ENCODE measurements around the gene CORO7. TPM values are rescaled to one million over a fixed set of nuclear protein-coding genes. Genes with fewer than 3 reads are reported as not detected.

The CORO7 gene
- polyA plus RNA-seq, 3 donors: 10.1 to 23.6 (median 18.6) TPM

DNA sequence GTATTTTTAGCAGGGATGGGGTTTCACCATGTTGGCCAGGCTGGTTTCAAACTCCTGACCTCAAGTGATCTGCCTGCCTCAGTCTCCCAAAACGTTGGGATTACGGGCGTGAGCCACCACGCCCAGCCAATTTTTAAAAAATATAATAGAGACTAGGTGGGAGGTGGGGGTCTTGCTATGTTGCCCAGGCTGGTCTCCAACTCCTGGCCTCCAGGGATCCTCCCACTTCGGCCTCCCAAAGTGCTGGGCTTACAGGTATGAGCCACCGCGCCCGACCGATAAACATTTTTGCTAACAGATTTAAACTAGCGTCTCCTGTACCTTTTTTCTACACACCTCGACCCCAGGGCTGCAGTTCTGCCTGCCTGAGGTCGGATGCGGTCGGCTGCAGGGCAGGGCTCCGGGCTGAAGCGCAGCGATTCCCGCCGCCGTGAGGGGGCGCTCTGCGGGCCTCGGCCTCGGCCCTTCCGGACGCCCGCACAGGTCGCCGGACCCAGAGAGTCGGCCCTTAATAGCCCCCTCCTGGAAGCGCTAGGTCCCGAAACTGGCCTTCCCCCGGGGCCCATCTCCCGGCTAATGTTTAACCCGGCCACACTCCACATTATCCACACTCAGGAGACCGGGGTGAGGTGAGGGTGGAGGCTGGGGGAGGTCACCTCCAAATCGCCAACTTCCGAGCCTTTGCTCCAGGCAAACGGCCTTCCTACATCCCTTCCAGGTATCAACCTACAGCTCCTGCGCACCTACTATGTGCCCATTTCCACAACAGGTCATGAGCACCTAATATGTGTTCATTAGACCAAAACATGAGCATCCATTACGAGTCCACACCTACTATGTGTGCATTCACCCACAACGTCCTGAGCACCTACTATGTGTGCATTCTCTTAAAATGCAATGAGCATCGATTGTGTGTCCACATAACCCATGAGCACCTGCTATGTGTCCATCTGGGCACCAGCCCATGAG lies 102.5 kb downstream of the CORO7 start:
- WGBS, 3 donors: 9 to 17% (median 17%) methylated on average over 43 of the region's 43 CpGs

DNA sequence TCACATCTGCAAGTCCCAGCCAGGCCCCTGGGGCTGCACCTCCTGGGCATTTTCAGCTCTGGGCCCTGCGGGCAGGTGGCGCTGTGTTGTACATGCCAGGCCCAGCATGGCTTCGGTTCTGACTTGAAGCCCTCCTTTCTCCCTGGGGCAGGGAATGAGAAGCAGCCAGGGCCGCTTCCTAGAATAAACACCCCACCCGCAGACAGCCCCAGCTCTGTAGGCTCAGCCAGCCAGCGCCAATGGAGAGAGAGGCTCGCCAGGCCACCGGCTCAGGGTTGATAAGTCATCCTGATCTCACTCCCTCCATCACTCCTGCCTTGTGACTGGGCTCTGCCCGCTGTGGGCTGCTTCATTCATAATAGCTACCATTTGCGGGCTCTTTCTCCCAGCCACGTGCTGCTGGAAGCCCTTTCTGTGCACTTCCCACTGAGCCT lies 106.5 kb downstream of the CORO7 start:
- no peak overlapping the region for H3K27ac ChIP-seq (ENCODE audit: low read depth, low read length)
- 28 to 50% (median 41%) methylated on average over 11 of the region's 11 CpGs for WGBS, 3 donors

More for the DNA sequence above, 102.5 kb downstream of the CORO7 start:
- no peak overlapping the region for H3K27ac ChIP-seq (ENCODE audit: low read depth, low read length)

DNA sequence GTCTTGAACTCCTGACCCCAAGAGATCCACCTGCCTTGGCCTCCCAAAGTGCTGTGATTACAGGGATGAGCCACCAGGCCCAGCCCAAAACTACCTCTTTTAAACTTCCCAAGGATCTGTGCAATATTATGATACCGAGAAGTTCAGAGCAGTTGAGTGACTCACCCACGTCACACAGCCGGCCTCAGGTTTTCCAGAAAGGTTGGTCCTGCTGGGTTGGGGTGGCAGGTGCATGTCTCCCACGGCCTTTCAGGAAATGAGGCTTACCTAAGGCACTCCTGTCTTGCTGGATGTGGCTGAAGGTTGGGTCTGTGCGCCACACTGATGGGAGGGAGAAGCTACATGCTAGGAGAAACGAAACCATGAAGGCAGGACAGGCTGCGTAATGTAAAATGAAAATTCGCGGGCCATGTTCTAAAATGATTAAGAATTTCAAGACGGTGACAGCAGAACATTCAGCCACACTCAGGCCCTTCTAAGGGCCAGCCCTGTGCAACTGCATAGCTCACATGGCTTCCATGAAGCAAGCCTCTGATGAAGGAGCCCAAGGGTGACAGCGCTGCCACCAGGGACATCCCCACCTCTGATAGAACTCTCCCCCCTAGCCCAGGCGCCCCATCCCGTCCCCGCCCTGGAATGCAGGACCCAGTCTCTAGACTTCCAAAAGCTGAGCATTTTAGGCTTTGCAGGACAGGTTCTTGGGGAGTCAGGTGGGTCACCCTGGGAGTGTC lies 107.1 kb downstream of the CORO7 start:
- H3K27ac ChIP-seq (ENCODE audit: low read depth, low read length): no peak overlapping the region
- 51 to 93% (median 90%) methylated on average over 14 of the region's 14 CpGs for whole genome bisulfite sequencing, 3 donors

DNA sequence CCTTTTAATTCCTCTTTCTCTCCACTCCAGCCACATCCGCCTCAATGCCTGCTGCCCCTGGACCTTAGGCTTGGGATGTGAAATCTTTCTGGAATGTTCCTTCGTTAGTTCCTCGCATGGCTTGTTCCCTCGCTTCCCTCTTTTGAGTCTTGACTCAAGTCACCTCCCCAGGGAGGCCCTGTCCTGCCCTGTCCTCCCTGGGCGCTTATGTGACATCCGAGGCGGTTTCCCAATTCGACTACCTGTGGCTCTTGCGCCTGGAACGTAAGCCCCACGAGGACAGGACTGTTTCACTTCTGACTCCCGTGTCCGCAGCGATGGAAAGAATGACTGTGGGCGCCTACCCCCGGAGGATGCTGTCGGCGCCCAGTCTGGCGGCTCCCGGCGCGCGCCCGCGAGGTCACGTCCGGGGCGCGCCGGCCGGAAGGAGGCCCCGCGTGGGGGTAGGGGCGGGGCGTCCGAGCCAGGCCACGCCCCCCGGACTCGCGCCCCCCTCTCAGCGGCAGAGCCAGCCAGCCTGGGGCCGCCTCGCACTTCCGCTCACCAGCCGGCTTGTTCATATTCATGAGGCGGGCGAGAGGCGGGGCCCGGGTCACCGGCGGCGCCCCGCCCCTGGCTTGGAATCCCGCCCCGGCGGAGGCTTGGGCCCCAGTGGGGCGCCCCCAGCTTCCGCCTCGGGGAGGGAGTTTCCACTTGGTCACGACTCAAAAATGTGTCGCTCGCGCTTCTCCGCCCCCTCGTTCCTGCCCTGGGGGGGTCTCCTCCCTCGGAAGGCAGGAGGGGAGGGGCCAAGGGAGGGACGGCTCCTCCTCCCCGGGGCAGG lies 109.0 kb downstream of the CORO7 start:
- no peak overlapping the region for H3K27ac ChIP-seq (ENCODE audit: low read depth, low read length)
- 3 to 6% (median 4%) methylated on average over 41 to 68 of the region's 68 CpGs for WGBS, 3 donors

DNA sequence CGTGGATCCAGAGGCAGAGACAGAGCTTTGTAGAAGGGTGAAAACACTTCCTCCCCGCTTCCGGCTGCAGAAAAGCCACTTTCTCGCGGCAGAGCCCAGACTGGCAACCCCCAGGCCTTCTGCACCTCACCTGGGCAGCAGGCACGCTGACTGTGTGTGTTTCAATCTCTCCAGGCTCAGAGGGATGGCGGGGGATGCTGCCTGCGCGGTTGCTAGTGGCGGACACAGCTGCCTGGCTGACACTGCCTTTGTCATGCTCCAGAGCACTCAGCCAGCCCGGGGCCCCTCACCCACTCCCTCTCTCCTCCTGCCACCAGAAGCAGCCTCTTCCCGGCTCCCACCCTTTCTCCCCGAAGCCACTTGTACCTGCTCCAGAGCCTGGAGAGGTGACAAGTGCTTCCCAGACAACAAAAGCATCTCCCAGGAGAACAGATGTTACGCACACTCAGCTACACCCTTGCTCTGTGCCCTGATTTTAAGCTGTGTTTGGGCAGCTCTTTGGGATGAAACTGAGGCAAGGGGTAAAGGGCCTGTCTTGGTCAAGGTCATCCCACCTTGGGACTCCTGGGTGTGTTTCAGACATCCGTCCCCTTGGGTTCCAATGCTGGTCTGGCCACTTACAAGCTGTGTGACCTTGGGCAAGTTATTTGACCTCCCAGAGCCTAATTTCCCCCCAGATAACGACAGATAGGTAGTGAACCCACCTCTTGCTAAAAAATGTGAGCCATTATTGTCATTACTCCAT lies 109.8 kb downstream of the CORO7 start:
- WGBS, 3 donors: 59 to 70% (median 68%) methylated on average over 15 to 16 of the region's 16 CpGs
- H3K27ac ChIP-seq (ENCODE audit: low read depth, low read length): no peak overlapping the region

Other genes with a start within 250 kb of the CORO7 start
- gene SRL, start 174.5 kb downstream of the CORO7 start, polyA plus RNA-seq: 1 to 10 TPM in 2 of 3 donors, under 1 TPM in 1; 0.48 to 2.7 (median 1.0) TPM
- 1 to 10 TPM; 5.1 to 9.4 (median 5.7) TPM for gene TFAP4, start 143.6 kb downstream of the CORO7 start, polyA plus RNA-seq
- gene GLIS2, start 100.5 kb downstream of the CORO7 start, polyA plus RNA-seq: 10 to 100 TPM in 2 of 3 donors, 1 to 10 TPM in 1; 6.2 to 13.6 (median 11.2) TPM
- gene PAM16, start 65.3 kb downstream of the CORO7 start, polyA plus RNA-seq: 10 to 100 TPM; 57.2 to 86.6 (median 64.8) TPM
- 10 to 100 TPM in 2 of 3 donors, 1 to 10 TPM in 1; 6.0 to 33.9 (median 13.3) TPM for gene VASN, start 44.7 kb downstream of the CORO7 start, polyA plus RNA-seq
- 10 to 100 TPM; 21.6 to 35.5 (median 27.0) TPM for gene DNAJA3, start 9.3 kb upstream of the CORO7 start, polyA plus RNA-seq
- 10 to 100 TPM; 33.7 to 38.0 (median 36.4) TPM for gene NMRAL1, start 58.0 kb upstream of the CORO7 start, polyA plus RNA-seq
- gene HMOX2, start 59.8 kb upstream of the CORO7 start, polyA plus RNA-seq: 10 to 100 TPM; 28.2 to 81.1 (median 45.7) TPM
- gene CDIP1, start 122.2 kb upstream of the CORO7 start, polyA plus RNA-seq: 10 to 100 TPM; 13.6 to 17.0 (median 16.1) TPM
- under 1 TPM in 2 of 3 donors, not detected in 1; 0.01 to 0.21 TPM for gene C16orf96, start 139.7 kb upstream of the CORO7 start, polyA plus RNA-seq
- 10 to 100 TPM; 12.0 to 34.0 (median 13.2) TPM for gene UBALD1, start 198.3 kb upstream of the CORO7 start, polyA plus RNA-seq
- 10 to 100 TPM; 15.2 to 31.7 (median 20.1) TPM for gene MGRN1, start 208.2 kb upstream of the CORO7 start, polyA plus RNA-seq

Data from adipose tissue (tissue), 3 donors.